B cell (primary cell): ENCODE results near the gene EARS2.

Source experiments
- CTCF ChIP-seq: fragments of 200-600 bp; IDR thresholded peaks from one replicate; pipeline ENCODE4 v1.8.0; 2022; ENCODE audit warnings: antibody characterized with exemption, mild to moderate bottlenecking
- EZH2 ChIP-seq: IDR thresholded peaks from 2 replicates; pipeline ENCODE4 v1.6.1; 2012; ENCODE audit warnings: borderline replicate concordance, low read depth, mild to moderate bottlenecking, moderate library complexity, low read length; ENCODE audit not compliant: insufficient read depth, poor library complexity, severe bottlenecking

- TF ChIP-seq CTCF (no peak), EZH2 (no peak)
Measured at GRCh38 chr16:23575834-23576233, 18.7 kb upstream of the EARS2 start.
